ENCODE results near the gene GRIN2D.

DNA sequence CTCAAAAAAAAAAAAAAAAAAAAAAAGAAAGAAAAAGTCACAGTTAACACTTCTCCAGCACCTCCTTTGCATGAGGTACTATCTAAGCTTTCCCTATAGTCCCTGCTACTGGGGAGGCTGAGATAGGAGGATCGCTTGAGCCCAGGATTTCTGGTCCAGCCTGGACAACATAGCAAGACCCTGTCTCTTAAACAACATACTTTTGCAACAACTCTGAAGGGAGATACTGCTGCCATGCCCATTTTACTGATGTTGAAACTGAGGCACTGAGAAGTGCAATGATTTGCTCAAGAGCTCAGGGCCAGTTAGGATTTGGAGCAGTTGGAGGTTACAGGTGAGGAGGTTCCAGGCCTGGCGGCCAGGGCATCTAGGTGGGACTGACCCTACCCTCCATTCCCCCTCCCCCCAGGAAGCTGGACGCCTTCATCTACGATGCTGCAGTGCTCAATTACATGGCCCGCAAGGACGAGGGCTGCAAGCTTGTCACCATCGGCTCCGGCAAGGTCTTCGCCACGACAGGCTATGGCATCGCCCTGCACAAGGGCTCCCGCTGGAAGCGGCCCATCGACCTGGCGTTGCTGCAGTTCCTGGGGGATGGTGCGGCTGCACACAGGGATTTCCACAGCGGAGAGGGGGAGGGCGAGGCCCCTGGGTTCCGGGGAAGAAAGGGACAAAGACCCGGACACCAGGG, 48.0 kb downstream of the GRIN2D start:
- no peak for TF ChIP-seq GATA2 (IDR thresholded peaks at IDR 0.05; ENCODE audit: low read depth, low read length)
- TF ChIP-seq GATA3 (IDR thresholded peaks at IDR 0.05; ENCODE audit: low read depth, low read length): no peak

All from SH-SY5Y (cell line).